Sigmoid colon (tissue), 7 donors: ENCODE data around the gene OR2J3. TPM values are rescaled to one million over a fixed set of nuclear protein-coding genes. Genes with fewer than 3 reads are reported as not detected.
"Not testable (repeated sequence)": the region's sequence is repeated elsewhere in the genome, so short reads cannot be mapped to it uniquely, and the experiment has no call there.

Source experiments
- DNase-seq: peaks from one replicate; pipeline ENCODE4 v3.0.0-alpha.2; 2019
- H3K27ac ChIP-seq, 4 donors: fragments of 200-600 bp; sonication (generic); one replicate each; pipeline ENCODE4 v1.5.1; 2016 to 2019; ENCODE audit warnings: mild to moderate bottlenecking in 1 of 4
- H3K27me3 ChIP-seq, 3 donors: fragments of 200-600 bp; sonication (generic); one replicate each; pipeline ENCODE4 v1.5.1; 2019; ENCODE audit warnings: mild to moderate bottlenecking in 1 of 3
- H3K36me3 ChIP-seq, 4 donors: fragments of 200-600 bp; sonication (generic); one replicate each; pipeline ENCODE4 v1.5.1; 2016 to 2019
- H3K4me1 ChIP-seq, 4 donors: fragments of 200-600 bp; sonication (generic); one replicate each; pipeline ENCODE4 v1.5.1; 2017 to 2019
- H3K4me3 ChIP-seq, 4 donors: fragments of 200-600 bp; sonication (generic); one replicate each; pipeline ENCODE4 v1.5.1; 2017 to 2019; ENCODE audit warnings: mild to moderate bottlenecking in 2 of 4, moderate library complexity in 1 of 4
- H3K9me3 ChIP-seq, 4 donors: fragments of 200-600 bp in 3 of 4; sonication (generic) in 3 of 4; one replicate each; pipeline versions ENCODE4 v1.5.1 to v1.6.1; 2013 to 2019
- EP300 ChIP-seq, 4 donors: sonication (generic); formaldehyde crosslinking; IDR thresholded peaks; one replicate each; pipeline ENCODE4 v1.6.1; 2017; ENCODE audit warnings: antibody characterized with exemption in 4 of 4
- POLR2A ChIP-seq, 2 donors: fragments of 450-650 bp; IDR thresholded peaks; one replicate each; pipeline ENCODE4 v1.6.1; 2016; ENCODE audit warnings: antibody characterized with exemption in 2 of 2, mild to moderate bottlenecking in 2 of 2, moderate library complexity in 2 of 2
- POLR2AphosphoS5 ChIP-seq, 4 donors: sonication (generic); formaldehyde crosslinking; IDR thresholded peaks; one replicate each; pipeline ENCODE4 v1.6.1; 2017; ENCODE audit warnings: antibody characterized with exemption in 4 of 4
- WGBS, 2 donors: extraction: QIAGEN DNeasy Blood & Tissue Kit; methylation state at CpG; one replicate each; pipeline ENCODE4 v1.1.7; 2013; 5-methylcytosine and 5-hydroxymethylcytosine counted together
- intact Hi-C: fragments of 100-400 bp; cut with DNase I; formaldehyde crosslinking; loops from one replicate; pipeline ENCODE4 v1.15.1; 2023
- polyA plus RNA-seq, 3 donors: library from polyadenylated mRNA; stranded (reverse); fragments of 200-250 nt; gene quantifications; one replicate each; pipeline ENCODE4 v1.2.3, GENCODE V29; 2013
- total RNA-seq, 4 donors: library from RNA; depleted of rRNA; stranded (reverse); fragments of >200 nt; gene quantifications; one replicate each; pipeline ENCODE4 v1.1.0, GENCODE V29; 2016
- TF ChIP-seq, protein P1 (sequence below), 4 experiments: fragments of 450-650 bp in 3 of 4; fragments of 200-600 bp in 1 of 4; IDR thresholded peaks; one replicate each; pipeline ENCODE4 v1.5.1; 2016 to 2019; ENCODE audit warnings: antibody characterized with exemption in 4 of 4, mild to moderate bottlenecking in 3 of 4, moderate library complexity in 2 of 4
- donor health status: healthy with polysubstance abuse.
- donor health status: Bipolar disorder and iron deficiency.
- donor health status: healthy.

The OR2J3 gene
- total and polyA plus RNA-seq, 7 donors = not detected

DNA sequence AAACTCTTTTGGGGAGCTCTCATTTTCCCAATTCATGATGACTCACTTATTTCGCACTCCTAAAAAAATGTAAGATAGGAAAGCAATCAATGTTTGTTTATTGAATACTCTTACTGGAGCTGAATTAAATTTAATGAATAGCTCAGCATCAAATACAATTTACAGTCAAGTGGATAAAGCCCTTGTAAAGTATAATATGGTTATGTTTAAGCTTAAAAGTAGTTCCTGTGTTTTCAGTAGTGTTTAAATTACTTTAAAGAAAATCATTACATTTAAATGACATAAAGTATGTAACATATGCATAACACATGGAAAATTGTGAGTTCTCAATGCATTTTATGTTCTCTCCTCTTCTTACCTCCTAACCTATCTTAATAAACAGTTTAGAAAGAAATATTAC, 20.6 kb upstream of the OR2J3 start, which contains the start of gene OR2B3:
TSS of gene OR2B3 (minus strand) at position 101 of the 400 bp plus-strand sequence. CDS start at position 36, 65 bp downstream.
- Histone ChIP-seq H3K4me3 (no peak within 1 kb of the TSS), H3K9me3 (no peaks in the 10 kb centered on the region), H3K27ac (no peak within 1 kb of the TSS), H3K4me1 (no peaks in the 10 kb centered on the region), H3K36me3 (no peaks in the 10 kb centered on the region), H3K27me3 (no peaks in the 10 kb centered on the region)
- intact Hi-C loops = no loop called here
- no peak for TF ChIP-seq POLR2A (IDR thresholded peaks at IDR 0.05)
- TF ChIP-seq, protein P1, sequence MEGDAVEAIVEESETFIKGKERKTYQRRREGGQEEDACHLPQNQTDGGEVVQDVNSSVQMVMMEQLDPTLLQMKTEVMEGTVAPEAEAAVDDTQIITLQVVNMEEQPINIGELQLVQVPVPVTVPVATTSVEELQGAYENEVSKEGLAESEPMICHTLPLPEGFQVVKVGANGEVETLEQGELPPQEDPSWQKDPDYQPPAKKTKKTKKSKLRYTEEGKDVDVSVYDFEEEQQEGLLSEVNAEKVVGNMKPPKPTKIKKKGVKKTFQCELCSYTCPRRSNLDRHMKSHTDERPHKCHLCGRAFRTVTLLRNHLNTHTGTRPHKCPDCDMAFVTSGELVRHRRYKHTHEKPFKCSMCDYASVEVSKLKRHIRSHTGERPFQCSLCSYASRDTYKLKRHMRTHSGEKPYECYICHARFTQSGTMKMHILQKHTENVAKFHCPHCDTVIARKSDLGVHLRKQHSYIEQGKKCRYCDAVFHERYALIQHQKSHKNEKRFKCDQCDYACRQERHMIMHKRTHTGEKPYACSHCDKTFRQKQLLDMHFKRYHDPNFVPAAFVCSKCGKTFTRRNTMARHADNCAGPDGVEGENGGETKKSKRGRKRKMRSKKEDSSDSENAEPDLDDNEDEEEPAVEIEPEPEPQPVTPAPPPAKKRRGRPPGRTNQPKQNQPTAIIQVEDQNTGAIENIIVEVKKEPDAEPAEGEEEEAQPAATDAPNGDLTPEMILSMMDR (IDR thresholded peaks at IDR 0.05) = no peak
- no peak for TF ChIP-seq POLR2AphosphoS5 (IDR thresholded peaks at IDR 0.05)
- TF ChIP-seq EP300 (IDR thresholded peaks at IDR 0.05) = no peak
- no peak for DNase-seq
- 33 to 96% methylated on average over 1 of the region's 1 CpG for WGBS, 2 donors

DNA sequence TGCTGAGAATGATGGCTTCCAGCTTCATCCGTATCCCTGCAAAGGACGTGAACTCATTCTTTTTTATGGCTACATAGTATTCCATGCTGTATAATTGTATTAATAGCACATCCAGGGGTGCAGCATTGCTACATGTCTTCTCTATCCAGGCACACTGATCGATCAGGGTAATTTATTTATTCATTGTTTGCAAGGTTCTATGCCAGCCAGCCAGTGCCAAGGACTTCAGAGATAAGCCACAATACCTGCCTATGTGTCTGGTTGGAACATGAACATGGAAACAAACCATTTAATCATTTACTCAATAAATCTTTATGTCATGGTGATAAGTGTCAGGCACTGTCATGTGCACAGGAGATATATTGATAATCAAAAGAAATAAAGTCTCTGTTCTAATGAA, 14.9 kb upstream of the OR2J3 start:
- Histone ChIP-seq H3K4me1 (no peaks in the 10 kb centered on the region), H3K27ac (no peak overlapping the region), H3K9me3 (no peaks in the 10 kb centered on the region), H3K4me3 (no peak overlapping the region), H3K36me3 (no peaks in the 10 kb centered on the region), H3K27me3 (no peaks in the 10 kb centered on the region)
- no peak for DNase-seq
- 84 to 87% methylated on average over 3 of the region's 3 CpGs for WGBS, 2 donors
- intact Hi-C loops = no loop called here
- TF ChIP-seq POLR2A (IDR thresholded peaks at IDR 0.05) (no peak), EP300 (IDR thresholded peaks at IDR 0.05) (no peak), POLR2AphosphoS5 (IDR thresholded peaks at IDR 0.05) (no peak)
- TF ChIP-seq, protein P1 (IDR thresholded peaks at IDR 0.05) = no peak

DNA sequence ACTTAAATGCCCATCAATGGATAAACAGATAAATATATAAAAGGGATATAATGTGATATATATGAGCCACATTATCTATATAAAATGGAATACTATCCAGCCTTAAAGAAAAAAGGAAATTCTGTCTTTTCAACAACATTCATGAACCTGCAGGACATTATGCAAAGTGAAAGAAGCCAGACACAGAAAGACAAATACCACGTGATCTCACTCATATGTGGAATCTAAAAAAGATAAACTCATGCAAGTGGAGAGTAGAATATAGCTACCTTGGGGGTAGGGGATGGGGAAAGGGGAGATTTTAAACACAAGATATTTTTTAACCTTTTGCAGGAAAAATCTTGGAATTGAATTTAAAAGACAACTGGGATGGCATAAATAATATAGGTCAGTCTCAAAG, 10.1 kb upstream of the OR2J3 start:
- Histone ChIP-seq H3K27ac (no peak overlapping the region), H3K9me3 (no peaks in the 10 kb centered on the region), H3K4me3 (no peak overlapping the region), H3K4me1 (no peaks in the 10 kb centered on the region), H3K36me3 (no peaks in the 10 kb centered on the region), H3K27me3 (no peaks in the 10 kb centered on the region)
- whole genome bisulfite sequencing, 2 donors = 60 to 64% methylated on average over 1 of the region's 1 CpG
- intact Hi-C loops = no loop called here
- no peak for TF ChIP-seq EP300 (IDR thresholded peaks at IDR 0.05)
- no peak for TF ChIP-seq POLR2AphosphoS5 (IDR thresholded peaks at IDR 0.05)
- no peak for DNase-seq

DNA sequence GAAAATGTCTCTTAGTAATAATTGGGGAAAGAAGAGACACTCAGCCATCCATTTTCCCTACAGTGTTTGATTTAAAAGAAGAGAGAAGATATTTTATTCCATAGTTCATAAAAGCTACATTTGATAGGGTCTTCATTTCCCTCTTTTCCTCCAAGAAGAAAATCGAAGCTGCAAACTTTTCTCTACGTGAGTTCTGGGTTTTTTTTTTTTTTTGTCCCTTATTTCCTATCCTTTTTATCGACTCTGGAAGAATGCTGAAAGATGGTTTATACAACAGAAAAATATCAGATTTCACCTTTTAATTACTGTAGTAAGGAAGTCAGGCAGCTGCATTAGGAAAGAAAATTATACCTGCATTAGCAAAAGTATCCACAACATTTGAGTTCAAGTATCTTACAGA, 8.7 kb upstream of the OR2J3 start, which contains the start of gene OR2J1:
TSS of gene OR2J1 (plus strand) at position 301 of the 400 bp plus-strand sequence. CDS start 1,453 bp downstream, outside the sequence.
- H3K36me3 ChIP-seq = no peaks in the 10 kb centered on the region
- TF ChIP-seq POLR2A (IDR thresholded peaks at IDR 0.05) (no peak), EP300 (IDR thresholded peaks at IDR 0.05) (no peak), POLR2AphosphoS5 (IDR thresholded peaks at IDR 0.05) (no peak)
- TF ChIP-seq, protein P1 (IDR thresholded peaks at IDR 0.05) = no peak
- no peak within 1 kb of the TSS for H3K27ac ChIP-seq
- intact Hi-C loops = no loop called here
- H3K4me3 ChIP-seq = no peak within 1 kb of the TSS
- no peaks in the 10 kb centered on the region for H3K9me3 ChIP-seq
- 76 to 83% methylated on average over 3 of the region's 3 CpGs for WGBS, 2 donors
- no peaks in the 10 kb centered on the region for H3K4me1 ChIP-seq
- H3K27me3 ChIP-seq = no peaks in the 10 kb centered on the region
- DNase-seq = no peak

DNA sequence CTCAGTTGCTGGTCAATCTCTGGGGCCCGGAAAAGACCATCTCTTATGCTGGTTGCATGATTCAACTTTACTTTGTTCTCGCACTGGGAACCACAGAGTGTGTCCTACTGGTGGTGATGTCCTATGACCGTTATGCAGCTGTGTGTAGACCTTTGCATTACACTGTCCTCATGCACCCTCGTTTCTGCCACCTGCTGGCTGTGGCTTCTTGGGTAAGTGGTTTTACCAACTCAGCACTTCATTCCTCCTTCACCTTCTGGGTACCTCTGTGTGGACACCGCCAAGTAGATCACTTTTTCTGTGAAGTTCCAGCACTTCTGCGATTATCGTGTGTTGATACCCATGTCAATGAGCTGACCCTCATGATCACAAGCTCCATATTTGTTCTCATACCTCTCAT, 4.3 kb downstream of the OR2J3 start:
- H3K9me3 ChIP-seq = no peaks in the 10 kb centered on the region
- H3K4me1 ChIP-seq = no peaks in the 10 kb centered on the region
- no peak overlapping the region for H3K27ac ChIP-seq
- no peaks in the 10 kb centered on the region for H3K27me3 ChIP-seq
- H3K36me3 ChIP-seq = no peaks in the 10 kb centered on the region
- DNase-seq = no peak
- H3K4me3 ChIP-seq = no peak overlapping the region
- WGBS, 2 donors = 71 to 75% methylated on average over 7 of the region's 7 CpGs
- intact Hi-C loops = no loop called here
- TF ChIP-seq EP300 (IDR thresholded peaks at IDR 0.05) = no peak
- TF ChIP-seq, protein P1 (IDR thresholded peaks at IDR 0.05) = no peak
- TF ChIP-seq POLR2AphosphoS5 (IDR thresholded peaks at IDR 0.05) = no peak
- TF ChIP-seq POLR2A (IDR thresholded peaks at IDR 0.05) = no peak

DNA sequence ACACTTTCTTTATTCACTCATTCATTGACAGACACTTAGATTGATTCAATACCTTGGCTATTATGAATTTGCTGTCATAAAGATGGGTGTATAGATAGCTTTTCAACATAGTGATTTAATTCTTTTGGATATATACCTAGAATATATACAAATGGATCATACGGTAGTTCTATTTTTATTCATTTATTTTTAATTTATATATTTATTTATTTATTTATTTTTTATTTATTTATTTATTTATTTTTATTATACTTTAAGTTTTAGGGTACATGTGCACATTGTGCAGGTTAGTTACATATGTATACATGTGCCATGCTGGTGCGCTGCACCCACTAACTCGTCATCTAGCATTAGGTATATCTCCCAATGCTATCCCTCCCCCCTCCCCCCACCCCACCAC, 7.1 kb downstream of the OR2J3 start:
- H3K9me3 ChIP-seq, DNase-seq, H3K36me3 ChIP-seq, intact Hi-C loops, H3K27me3 ChIP-seq, H3K4me3 ChIP-seq, H3K4me1 ChIP-seq, H3K27ac ChIP-seq: not testable (repeated sequence)
- WGBS, 2 donors = 94 to 95% methylated on average over 1 of the region's 3 CpGs
